ENCODE data around the gene ACKR2.
A peak's percentile ranks its signal among the peaks of the same experiment; 100 is the strongest.

- TF ChIP-seq POLR2A (IDR thresholded peaks at IDR 0.05) = no peak
- TF ChIP-seq CTCF (IDR thresholded peaks at IDR 0.05) = peak in 5 of 7 experiments; percentile 69 to 86 (median 82)
- TF ChIP-seq POLR2AphosphoS5 (IDR thresholded peaks at IDR 0.05) = peak in 1 of 3 donors; percentile 23
Measured at GRCh38 chr3:42839616-42840015, 30.4 kb downstream of the ACKR2 start.

All from stomach (tissue), 4 donors.